ENCODE measurements around the gene GATAD2A.
"Not testable (repeated sequence)": the region's sequence is repeated elsewhere in the genome, so short reads cannot be mapped to it uniquely, and the experiment has no call there.

Gene GATAD2A

GRCh38 chr19:19388568-19389555 lies 16.6 kb upstream of the GATAD2A start:
- in situ Hi-C loops (cut with MboI; ENCODE audit: low sequenced_read_pairs): no loop called here

GRCh38 chr19:19389683-19390082 lies 15.8 kb upstream of the GATAD2A start:
- in situ Hi-C loops (cut with MboI; ENCODE audit: low sequenced_read_pairs): not testable (repeated sequence)

- in situ Hi-C loops (cut with MboI; ENCODE audit: low sequenced_read_pairs): not testable (repeated sequence)
Observed at GRCh38 chr19:19394333-19394732, 11.1 kb upstream of the GATAD2A start.

DNA sequence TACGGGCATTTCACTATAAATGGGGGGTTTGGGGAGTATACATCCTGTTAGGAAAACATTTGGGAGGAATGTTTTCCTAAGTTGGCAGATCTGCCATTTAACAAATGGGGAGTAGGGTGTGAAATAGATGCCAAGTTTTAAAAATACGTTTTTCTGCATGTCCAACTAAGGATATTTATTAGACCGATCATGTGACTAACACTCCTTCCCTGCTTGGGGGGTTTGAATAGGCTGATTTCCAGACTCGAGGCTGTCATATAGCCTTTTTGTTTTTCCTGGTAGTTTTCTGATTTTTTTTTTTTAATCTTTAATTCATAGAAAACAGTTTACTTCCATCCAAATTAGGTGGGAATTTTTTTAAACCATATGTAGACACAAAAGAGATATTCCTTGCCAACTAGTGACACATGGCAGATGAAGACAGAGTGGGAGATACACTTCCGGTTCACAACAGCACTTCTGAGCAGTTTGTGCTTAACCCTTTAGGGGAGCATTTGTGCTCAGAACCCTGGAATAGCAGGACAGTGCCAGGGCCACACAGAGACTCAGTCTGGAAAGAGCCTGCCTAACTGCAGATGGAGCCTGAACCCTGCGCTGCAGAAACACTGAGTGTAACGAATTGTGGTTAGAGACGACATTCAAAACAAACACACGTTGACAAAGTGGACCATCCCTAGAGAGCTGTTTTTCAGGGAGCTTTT lies 5.6 kb upstream of the GATAD2A start:
- in situ Hi-C loops (cut with MboI; ENCODE audit: low sequenced_read_pairs): no loop called here

DNA sequence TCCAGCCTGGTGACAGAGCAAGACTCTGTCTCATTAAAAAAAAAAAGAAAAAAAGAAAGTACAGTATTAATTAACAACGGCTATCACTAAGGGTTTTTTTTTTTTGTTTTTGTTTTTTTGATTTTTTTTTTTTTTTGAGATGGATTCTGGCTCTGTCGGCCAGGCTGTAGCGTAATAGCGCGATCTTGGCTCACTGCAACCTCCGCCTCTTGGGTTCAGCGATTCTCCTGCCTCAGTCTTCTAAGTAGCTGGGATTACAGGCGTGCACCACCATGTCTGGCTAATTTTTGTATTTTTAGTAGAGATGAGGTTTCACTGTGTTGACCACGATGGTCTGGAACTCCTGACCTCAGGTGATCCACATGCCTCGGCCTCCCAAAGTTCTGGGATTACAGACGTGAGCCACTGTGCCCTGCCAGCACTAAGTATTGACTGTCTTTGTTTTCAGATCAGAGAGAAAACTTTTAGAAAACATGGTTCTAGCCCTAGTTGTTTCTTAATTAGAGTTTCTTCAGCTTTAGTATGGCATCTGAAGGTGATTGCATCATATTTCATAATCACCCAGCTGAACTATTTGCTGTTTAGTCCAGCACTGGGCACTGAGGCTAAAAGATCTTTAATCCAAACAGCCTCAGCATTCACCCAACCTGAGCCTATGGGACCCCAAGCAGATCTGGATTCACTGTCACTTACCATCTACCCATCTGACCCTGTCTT lies 2.7 kb upstream of the GATAD2A start:
- in situ Hi-C loops (cut with MboI; ENCODE audit: low sequenced_read_pairs): no loop called here

DNA sequence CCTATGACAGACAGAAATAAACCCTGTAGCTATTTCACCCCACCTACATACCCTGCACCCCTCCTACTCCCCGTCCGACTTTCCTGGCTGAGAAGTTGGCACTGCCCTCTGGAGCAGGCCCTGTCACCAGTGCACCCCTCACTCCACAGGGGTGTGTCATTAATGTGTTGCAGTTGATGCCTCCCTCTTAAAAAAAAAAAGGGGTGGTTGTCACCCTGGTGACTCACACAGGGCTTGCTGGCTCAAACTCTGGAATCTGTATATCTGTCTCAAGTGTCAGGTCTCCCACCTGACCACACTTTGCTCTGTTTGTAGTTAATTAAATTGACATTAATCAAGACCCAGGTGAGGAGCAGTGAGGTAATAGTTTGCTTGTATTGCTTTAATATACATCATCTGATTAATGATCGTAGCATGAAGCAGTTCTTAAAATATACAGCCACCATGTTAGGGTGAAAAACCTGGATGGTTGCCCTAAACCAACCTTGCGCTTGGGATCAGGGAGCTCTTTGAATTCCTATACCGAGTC lies 2.0 kb upstream of the GATAD2A start:
- in situ Hi-C loops (cut with MboI; ENCODE audit: low sequenced_read_pairs): no loop called here

DNA sequence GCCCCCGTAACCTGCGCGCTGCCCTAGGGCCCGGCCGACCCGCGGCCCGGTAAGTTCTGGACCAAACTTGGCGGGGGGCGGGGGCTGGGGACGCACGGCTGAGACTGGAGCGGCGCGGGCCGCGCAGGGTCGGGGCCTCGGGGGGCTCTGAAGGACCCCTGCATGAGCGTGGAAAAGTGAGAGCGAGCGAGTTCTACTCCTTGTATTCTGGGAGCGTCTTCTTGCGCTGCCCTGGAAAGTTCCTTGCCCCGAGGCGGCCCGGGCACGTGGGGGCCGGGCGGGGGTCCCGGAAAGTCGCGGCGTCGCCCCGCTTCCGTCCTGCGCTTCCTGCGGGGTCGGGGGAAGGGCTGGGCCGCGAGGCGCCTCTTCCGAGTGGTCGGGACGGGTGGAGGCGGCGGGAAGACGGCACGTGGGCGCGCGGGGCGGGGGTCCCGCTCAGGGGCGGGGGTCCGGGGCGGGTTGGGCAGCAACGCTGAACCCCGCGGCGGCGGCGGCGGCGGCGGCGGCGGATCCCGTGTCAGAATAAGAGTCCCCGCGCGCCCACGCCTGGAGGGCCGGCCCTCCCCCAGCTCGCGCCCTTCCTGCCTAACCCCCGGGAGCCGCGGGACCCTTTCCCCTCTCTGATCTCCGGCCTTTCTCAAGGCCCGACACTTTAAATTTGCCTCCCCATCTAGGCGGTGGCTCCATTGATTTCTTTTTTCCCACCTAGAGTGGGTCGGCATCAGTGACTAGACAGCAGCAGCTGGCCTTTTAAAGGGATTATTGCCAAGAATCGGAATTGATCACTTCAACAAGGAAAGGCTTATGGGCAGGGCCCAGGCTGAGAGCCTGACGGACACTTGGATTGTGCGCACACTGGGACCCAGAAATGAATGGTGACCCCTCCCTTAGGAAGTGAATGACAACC lies 749 bp downstream of the GATAD2A start:
- in situ Hi-C loops (cut with MboI; ENCODE audit: low sequenced_read_pairs): no loop called here

GRCh38 chr19:19406878-19407632 lies 1.6 kb downstream of the GATAD2A start:
- in situ Hi-C loops (cut with MboI; ENCODE audit: low sequenced_read_pairs): no loop called here

- in situ Hi-C loops (cut with MboI; ENCODE audit: low sequenced_read_pairs): no loop called here
Observed at GRCh38 chr19:19407633-19407930, 2.1 kb downstream of the GATAD2A start.

GRCh38 chr19:19409205-19409604 lies 3.7 kb downstream of the GATAD2A start:
- in situ Hi-C loops (cut with MboI; ENCODE audit: low sequenced_read_pairs): no loop called here

- in situ Hi-C loops (cut with MboI; ENCODE audit: low sequenced_read_pairs): no loop called here
Observed at GRCh38 chr19:19409631-19410030, 4.2 kb downstream of the GATAD2A start.

DNA sequence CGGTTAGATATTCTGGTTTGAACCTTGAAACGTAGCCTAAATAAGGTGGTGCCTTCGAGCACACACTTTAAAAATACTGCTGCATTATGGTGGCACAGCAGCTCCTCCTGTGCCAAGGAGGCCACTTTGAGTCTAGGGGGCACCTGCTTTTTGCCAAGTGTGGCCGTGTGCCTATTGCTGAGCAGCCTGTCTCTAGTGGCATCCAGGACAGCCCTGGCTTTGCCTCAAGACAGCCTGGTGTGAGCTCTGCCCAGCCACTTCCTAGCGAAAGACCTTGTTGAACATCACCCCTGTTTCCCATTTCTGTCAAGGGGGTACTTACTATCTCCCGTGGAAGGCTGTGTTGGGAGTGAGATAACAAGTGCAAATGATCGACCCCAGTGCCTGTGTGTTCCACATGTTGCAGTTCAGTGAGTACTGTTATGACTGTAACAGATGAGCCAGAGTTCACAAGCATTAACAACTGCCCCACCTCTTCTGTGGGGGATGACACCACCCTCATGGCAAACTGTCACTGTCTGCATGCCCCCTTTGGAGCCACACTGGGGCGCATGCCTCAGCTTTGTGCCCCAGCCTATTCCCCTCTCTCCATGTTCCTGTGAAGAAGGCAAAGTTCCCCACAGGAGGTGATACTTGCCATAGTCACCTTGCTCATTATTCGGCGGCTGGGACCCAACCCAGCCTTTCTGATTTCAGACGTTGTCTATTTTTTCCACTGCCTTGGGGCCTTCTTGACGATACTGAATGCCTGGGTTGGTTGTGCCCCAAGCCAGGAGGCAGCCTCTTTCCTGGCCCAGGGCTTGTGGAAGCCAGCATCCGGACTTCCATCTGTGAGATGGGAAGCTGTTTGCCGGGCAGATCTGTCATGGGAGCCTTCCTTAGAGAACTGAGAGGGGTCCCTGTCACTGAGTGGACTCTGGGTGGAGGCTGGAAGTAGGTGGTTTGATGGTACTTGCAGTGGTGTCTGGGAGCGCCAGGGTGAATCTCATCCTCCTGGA lies 5.4 kb downstream of the GATAD2A start:
- in situ Hi-C loops (cut with MboI; ENCODE audit: low sequenced_read_pairs): no loop called here

DNA sequence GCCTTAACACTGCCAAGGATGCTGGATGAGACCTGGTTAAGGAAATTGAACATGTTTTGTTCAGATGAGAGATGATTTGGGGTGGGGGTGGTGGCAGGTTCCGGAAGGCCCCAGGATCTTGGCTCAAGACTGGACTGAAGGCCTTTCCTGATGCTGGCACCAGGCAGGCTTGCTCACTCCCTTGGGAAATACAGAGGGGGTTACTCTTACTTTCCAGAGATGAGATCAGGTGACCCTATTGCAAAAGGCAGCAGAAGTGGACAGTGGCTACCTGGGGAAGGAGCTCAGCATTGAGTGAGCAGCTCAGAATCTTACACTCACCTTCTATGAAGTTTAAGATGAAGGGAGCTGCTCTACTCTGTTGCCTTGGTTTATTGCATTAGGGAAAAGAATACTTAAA lies 10.8 kb downstream of the GATAD2A start:
- in situ Hi-C loops (cut with MboI; ENCODE audit: low sequenced_read_pairs): no loop called here

DNA sequence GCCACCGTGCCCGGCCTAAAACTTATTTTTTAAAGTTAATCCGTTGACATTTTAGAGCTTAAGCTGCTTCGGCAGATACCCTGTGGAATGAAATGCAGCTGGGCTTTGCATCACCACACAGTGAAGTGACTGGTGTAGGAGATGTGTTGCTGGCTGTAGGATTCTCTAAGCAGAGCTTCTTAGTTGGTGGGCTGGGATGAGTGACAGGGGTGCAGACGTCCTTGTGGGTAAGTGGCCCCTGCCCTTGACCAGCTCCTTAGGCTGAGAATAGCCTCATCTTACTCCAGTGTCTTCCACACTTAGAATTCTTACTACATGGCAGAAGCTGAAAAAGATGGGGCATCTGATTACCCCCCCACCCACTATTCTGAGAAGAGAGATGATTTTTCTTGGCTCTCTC lies 11.6 kb downstream of the GATAD2A start:
- in situ Hi-C loops (cut with MboI; ENCODE audit: low sequenced_read_pairs): no loop called here

DNA sequence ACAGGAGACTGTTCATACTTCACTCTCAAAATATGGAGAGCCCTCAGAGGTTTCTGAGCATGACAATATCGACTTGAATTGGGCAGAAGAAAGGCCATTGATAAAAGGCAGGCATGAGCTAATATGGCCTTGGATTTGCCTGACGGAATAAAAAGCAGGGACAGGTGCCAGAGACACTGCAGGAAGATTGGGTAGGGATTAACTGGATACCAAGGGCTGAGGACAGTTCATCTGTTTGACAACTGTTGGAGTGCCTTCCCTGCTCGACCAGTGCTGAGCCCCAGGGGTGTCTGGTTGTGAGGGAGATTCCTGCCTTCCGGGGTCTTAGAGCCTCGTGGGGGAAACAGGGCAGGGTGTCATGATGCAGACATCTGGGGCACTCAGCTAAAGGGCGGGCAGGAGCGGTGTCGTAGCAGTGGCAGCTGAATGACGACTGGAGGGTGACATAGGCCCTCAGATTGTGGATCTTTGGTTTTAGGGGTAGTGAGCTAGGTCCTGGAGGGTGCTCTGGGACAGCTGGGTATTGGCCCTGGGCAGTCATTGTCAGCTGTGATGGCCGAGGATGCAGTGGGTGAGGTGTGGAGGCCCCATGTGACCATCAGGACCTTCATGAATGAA lies 12.3 kb downstream of the GATAD2A start:
- in situ Hi-C loops (cut with MboI; ENCODE audit: low sequenced_read_pairs): no loop called here

- in situ Hi-C loops (cut with MboI; ENCODE audit: low sequenced_read_pairs): no loop called here
Observed at GRCh38 chr19:19418555-19419260, 13.2 kb downstream of the GATAD2A start.

DNA sequence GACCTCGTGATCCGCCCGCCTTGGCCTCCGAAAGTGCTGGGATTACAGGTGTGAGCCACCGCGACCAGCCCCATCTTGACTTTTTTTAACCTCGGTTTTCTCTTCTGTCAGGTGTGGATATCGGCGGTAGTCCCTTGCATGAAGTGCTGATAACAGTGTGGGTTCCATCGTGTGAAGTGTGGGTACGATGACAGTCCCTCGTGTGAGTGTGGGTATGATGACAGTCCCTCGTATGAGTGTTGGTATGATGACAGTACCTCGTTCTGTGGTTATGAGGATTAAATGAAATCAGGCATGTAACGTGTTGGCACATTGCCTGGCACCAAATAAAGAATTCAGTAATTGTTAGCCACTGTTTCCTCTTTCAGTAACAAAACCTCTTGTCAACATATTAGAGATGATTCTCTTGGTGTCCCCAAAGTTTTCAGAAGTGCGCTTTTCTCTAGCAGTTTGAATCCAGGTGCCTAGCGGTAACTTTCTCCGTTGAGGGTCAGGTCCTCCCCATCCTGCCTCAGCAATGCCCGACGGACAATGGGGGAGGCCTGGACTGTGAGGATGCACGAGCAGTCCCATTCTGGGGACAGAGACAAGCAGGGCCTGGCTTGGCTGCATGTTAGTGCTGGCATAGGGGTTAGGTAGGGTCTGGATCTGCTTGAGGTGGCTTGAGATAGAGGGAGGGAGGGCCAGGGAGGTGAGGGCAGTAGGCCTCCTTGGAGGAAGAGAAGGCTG lies 15.3 kb downstream of the GATAD2A start:
- in situ Hi-C loops (cut with MboI; ENCODE audit: low sequenced_read_pairs): no loop called here

All from hTERT RPE-1 (cell line).